Measurements from ENCODE around the gene SPATC1L.

DNA sequence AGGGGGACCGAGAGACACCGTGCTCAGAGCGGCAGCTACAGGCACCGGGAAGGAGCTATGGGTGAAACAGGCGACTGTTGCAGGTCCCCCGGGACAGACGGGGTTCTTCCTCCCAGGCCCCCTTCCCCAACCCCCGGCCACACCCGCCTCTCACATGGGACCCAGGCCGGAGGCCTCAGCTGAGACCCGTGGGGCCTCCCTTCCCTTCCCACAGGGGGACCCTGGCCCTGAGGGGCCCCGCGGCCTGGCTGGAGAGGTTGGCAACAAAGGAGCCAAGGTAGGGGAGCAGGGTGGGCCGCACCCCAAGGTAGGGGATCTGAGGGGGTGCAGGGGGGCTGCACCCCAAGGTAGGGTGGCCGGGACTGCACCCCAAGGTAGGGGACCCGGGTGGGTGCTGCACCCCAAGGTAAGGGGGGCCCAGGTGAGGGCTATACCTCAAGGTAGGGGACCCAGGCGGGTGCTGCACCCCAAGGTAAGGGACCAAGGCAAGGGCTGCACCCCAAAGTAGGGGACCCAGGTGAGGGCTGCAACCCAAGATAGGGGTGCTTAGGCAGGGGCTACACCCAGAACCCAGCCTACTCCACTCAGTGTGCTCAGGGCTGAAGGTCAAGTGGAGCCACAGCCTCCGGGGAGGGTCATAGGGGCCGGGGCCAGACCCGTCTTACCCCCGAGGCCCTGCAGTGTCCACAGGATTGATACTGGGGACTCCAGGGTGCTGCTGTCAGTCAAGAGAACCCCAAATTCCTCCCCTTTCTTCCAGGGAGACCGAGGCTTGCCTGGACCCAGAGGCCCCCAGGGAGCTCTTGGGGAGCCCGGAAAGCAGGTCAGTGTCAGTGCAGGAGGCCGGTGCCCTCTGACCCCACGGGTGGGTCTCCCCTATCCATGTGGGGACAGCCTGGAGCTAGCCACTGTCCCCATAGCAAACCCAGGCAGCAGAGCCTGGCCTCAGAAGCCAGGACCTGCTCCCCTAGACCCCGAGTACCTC is 63.7 kb downstream of the SPATC1L start:
- TF ChIP-seq ZBTB8A (tag by site-specific recombination; IDR thresholded peaks at IDR 0.05) (no peak), ZNF514 (tag by site-specific recombination; IDR thresholded peaks at IDR 0.05) (no peak), ZNF626 (tag by site-specific recombination; IDR thresholded peaks at IDR 0.05) (no peak), ZNF416 (tag by site-specific recombination; IDR thresholded peaks at IDR 0.05) (no peak), MEIS1 (CRISPR knock-in tag; IDR thresholded peaks at IDR 0.05; ENCODE audit: borderline replicate concordance) (no peak), ZFP37 (tag by site-specific recombination; IDR thresholded peaks at IDR 0.05) (no peak), ZBTB17 (tag by site-specific recombination; IDR thresholded peaks at IDR 0.05) (no peak), HOXA7 (CRISPR knock-in tag; IDR thresholded peaks at IDR 0.05; ENCODE audit: borderline replicate concordance) (no peak), SP2 (tag by site-specific recombination; IDR thresholded peaks at IDR 0.05) (no peak), KLF16 (tag by site-specific recombination; IDR thresholded peaks at IDR 0.05) (no peak), ZNF658 (tag by site-specific recombination; IDR thresholded peaks at IDR 0.05) (no peak)
- TF ChIP-seq, protein P1, sequence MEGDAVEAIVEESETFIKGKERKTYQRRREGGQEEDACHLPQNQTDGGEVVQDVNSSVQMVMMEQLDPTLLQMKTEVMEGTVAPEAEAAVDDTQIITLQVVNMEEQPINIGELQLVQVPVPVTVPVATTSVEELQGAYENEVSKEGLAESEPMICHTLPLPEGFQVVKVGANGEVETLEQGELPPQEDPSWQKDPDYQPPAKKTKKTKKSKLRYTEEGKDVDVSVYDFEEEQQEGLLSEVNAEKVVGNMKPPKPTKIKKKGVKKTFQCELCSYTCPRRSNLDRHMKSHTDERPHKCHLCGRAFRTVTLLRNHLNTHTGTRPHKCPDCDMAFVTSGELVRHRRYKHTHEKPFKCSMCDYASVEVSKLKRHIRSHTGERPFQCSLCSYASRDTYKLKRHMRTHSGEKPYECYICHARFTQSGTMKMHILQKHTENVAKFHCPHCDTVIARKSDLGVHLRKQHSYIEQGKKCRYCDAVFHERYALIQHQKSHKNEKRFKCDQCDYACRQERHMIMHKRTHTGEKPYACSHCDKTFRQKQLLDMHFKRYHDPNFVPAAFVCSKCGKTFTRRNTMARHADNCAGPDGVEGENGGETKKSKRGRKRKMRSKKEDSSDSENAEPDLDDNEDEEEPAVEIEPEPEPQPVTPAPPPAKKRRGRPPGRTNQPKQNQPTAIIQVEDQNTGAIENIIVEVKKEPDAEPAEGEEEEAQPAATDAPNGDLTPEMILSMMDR (tag by site-specific recombination; IDR thresholded peaks at IDR 0.05) = no peak
- TF ChIP-seq, protein P2, sequence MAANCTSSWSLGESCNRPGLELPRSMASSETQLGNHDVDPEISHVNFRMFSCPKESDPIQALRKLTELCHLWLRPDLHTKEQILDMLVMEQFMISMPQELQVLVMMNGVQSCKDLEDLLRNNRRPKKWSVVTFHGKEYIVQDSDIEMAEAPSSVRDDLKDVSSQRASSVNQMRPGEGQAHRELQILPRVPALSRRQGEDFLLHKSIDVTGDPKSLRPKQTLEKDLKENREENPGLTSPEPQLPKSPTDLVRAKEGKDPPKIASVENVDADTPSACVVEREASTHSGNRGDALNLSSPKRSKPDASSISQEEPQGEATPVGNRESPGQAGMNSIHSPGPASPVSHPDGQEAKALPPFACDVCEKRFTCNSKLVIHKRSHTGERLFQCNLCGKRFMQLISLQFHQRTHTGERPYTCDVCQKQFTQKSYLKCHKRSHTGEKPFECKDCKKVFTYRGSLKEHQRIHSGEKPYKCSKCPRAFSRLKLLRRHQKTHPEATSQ (tag by site-specific recombination; IDR thresholded peaks at IDR 0.05) = no peak

Measured in HEK293 (cell line).